Thymus (tissue), 11 donors: Measurements from ENCODE around the gene FGD1. TPM values are rescaled to one million over a fixed set of nuclear protein-coding genes. Genes with fewer than 3 reads are reported as not detected.
A peak's percentile ranks its signal among the peaks of the same experiment; 100 is the strongest.
"Not testable (repeated sequence)": the region's sequence is repeated elsewhere in the genome, so short reads cannot be mapped to it uniquely, and the experiment has no call there.

Experiments used
- DNase-seq, 9 donors: peaks; one replicate each; pipeline ENCODE4 v3.0.0-alpha.2; 2013; ENCODE audit warnings: low spot score in 9 of 9, low read depth in 6 of 9, missing footprints in 1 of 9
- H3K27ac ChIP-seq, 2 donors: one replicate each; pipeline ENCODE4 v1.5.1; 2013; ENCODE audit warnings: control low read depth in 1 of 2, low read depth in 1 of 2, low read length in 1 of 2, mild to moderate bottlenecking in 1 of 2, moderate library complexity in 1 of 2
- H3K27me3 ChIP-seq, 2 donors: one replicate each; pipeline ENCODE4 v1.5.1; 2013; ENCODE audit warnings: low read length in 1 of 2; ENCODE audit not compliant: control insufficient read depth in 2 of 2, insufficient read depth in 1 of 2
- H3K36me3 ChIP-seq, 2 donors: one replicate each; pipeline ENCODE4 v1.5.1; 2013; ENCODE audit warnings: low read length in 1 of 2, mild to moderate bottlenecking in 1 of 2, moderate library complexity in 1 of 2; ENCODE audit not compliant: control insufficient read depth in 2 of 2, insufficient read depth in 2 of 2
- H3K4me1 ChIP-seq, 2 donors: one replicate each; pipeline ENCODE4 v1.5.1; 2013; ENCODE audit warnings: low read length in 2 of 2; ENCODE audit not compliant: control insufficient read depth in 2 of 2, insufficient read depth in 2 of 2
- H3K4me3 ChIP-seq, 2 donors: one replicate each; pipeline ENCODE4 v1.5.1; 2013; ENCODE audit warnings: low read length in 2 of 2, control low read depth in 1 of 2, mild to moderate bottlenecking in 1 of 2
- H3K9me3 ChIP-seq, 2 donors: one replicate each; pipeline ENCODE4 v1.5.1; 2013; ENCODE audit warnings: low read length in 1 of 2, mild to moderate bottlenecking in 1 of 2; ENCODE audit not compliant: control insufficient read depth in 2 of 2, insufficient read depth in 1 of 2
- WGBS: extraction: QIAGEN DNeasy Blood & Tissue Kit; methylation state at CpG from one replicate; pipeline ENCODE4 v1.1.7; 2013; 5-methylcytosine and 5-hydroxymethylcytosine counted together
- polyA plus RNA-seq: library from polyadenylated mRNA; stranded (reverse); fragments of 200-250 nt; gene quantifications from one replicate; pipeline ENCODE4 v1.2.3, GENCODE V29; 2013
- total RNA-seq: library from RNA; stranded (reverse); fragments of 120-200 nt; gene quantifications from one replicate; pipeline ENCODE4 v1.2.4, GENCODE V29; 2013
- donor health status: healthy.

FGD1 gene
- total and polyA plus RNA-seq, 2 donors: 0.57 to 0.98 TPM

GRCh38 chrX:54496936-54497335, 902 bp upstream of the FGD1 start:
- Histone ChIP-seq H3K36me3 (no peaks in the 10 kb centered on the region), H3K27ac (no peak overlapping the region), H3K9me3 (no peaks in the 10 kb centered on the region), H3K27me3 (peaks cover 2 to 37% of the 10 kb centered on the region in 2 donors), H3K4me1 (no peaks in the 10 kb centered on the region), H3K4me3 (no peak overlapping the region)
- no peak for DNase-seq
- over 99% methylated on average over 6 of the region's 6 CpGs for WGBS

DNA sequence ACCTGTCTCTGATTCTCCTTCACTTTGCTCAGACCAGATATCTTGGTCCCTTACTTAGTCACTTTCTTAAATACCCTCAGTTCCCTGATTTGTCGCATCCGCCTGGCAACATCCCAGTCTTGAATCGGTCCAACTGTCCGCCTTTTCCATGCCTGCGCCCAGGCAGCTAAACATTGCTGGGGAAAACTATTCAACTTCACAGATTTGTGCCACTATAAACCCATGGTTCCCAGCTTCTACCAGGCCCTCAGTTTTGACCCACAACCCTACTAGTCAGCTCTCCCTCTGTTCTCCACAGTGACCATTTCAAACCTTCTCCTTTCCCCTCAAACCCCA, 451 bp upstream of the FGD1 start:
- DNase-seq: no peak
- no peaks in the 10 kb centered on the region for H3K9me3 ChIP-seq
- no peak overlapping the region for H3K27ac ChIP-seq
- H3K36me3 ChIP-seq: no peaks in the 10 kb centered on the region
- H3K4me1 ChIP-seq: no peaks in the 10 kb centered on the region
- peaks cover 2 to 37% of the 10 kb centered on the region in 2 donors for H3K27me3 ChIP-seq
- no peak overlapping the region for H3K4me3 ChIP-seq
- WGBS: 89% methylated on average over 5 of the region's 5 CpGs

DNA sequence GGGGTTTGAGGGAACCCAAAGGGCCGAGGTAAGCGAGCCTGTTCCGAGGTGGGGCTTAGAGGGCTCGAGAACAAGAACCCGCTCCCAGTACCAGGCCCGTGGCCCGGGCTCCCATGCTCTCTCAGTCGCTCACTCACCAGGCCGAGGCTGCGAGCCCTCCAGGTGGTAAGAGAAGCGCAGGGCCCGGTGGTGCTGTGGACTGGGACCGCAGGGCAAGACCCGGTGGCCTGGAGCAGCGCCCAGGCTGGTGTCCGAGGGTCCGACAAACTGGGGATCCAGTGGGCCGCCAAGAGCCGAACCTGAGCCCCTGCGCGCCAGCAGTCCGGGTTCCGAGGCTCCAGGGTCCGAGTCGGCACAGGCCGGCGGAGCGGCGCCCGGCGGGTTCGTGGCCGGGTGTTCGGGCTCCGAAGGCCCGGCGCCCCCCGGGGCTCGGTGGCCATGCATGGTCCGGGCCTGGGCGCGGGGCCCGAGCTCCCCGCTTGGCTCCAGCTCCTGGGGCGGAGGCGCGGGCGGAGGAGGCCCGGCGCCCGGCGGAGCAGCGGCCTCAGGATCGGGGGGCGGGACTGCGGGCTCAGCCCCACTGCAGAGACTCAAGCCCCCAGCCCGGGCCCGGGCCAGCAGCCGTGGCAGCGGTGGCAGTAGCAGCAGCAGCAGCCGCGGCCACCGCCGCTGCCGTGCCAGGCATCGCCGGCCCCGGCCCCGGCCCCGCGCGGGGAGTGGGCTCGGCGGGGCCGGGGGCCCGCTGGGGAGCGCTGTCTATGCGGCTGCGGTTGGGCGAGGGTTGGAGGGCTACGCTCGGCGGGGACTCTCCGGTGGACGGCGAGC, 833 bp downstream of the FGD1 start:
- no peaks in the 10 kb centered on the region for H3K36me3 ChIP-seq
- no peak for DNase-seq
- no peak overlapping the region for H3K27ac ChIP-seq
- 5% methylated on average over 86 of the region's 86 CpGs for WGBS
- no peaks in the 10 kb centered on the region for H3K9me3 ChIP-seq
- H3K4me3 ChIP-seq: peak overlapping the region; percentile 42 to 53
- H3K4me1 ChIP-seq: no peaks in the 10 kb centered on the region
- H3K27me3 ChIP-seq: peaks cover 2 to 37% of the 10 kb centered on the region in 2 donors

DNA sequence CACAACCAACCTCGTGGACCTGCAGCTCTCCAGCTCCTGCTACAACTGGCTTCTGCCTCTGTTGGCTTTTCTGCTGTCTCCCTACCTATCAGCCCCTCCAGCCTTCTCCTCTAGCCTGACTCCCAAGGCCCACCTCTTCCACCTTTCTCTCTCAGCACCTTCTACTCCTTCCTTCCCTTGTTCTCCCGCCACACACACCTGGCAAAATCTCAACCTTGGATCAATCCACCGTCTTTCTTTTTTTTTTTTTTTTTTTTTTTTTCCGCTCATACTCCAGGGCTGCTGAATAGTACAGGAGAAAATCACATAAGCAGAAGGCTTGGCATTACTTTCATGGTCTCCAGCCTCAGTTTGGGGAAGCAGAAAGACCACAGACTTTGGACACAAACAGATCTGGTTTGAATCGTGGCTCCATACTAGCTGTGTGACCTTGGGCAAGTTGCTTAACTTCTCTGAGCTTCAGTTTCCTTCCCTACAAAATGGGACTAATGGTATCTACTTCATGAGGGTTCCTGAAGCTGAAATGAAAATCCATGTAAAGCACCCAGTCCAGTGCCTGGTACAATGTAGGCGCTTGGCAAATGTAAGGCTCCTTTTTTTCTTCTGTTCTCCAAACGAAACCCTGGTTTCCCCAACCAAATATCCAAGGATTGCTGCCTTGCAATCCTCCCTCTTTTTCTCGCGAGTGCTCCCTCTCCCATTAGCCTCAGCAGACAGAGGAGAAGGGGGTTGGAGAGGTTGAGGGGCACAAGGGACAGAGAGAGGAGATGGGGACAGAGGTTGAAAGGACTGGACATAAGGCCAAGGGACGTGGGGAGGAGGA, 1.7 kb downstream of the FGD1 start:
- Histone ChIP-seq H3K4me1 (no peaks in the 10 kb centered on the region), H3K4me3 (no peak overlapping the region), H3K9me3 (no peaks in the 10 kb centered on the region), H3K27ac (no peak overlapping the region), H3K27me3 (peaks cover 2 to 37% of the 10 kb centered on the region in 2 donors), H3K36me3 (no peaks in the 10 kb centered on the region)
- WGBS: 85% methylated on average over 10 of the region's 10 CpGs
- no peak for DNase-seq

DNA sequence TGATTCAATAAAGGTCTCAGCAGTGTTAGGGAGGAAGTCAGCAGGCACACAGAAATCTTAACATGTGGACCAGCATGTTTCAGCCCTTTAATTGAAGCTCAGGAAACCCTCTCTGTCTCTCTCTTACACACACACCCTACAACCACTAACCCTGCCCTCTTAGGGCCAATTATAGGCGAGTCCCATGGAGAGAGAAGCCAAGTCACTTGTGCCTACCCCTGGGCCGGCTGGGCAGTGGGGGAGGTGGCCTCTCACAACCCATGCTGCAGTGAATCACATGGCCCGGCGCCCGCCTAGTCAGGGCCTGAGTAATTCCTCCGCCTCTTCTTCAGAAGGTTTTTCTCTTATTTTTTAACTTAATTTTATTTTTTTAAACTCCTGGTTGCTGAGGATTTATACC, 3.7 kb downstream of the FGD1 start:
- H3K36me3 ChIP-seq: no peaks in the 10 kb centered on the region
- DNase-seq: no peak
- peaks cover 0 to 37% of the 10 kb centered on the region in 2 donors for H3K27me3 ChIP-seq
- H3K4me1 ChIP-seq: no peaks in the 10 kb centered on the region
- H3K9me3 ChIP-seq: no peaks in the 10 kb centered on the region
- H3K4me3 ChIP-seq: no peak overlapping the region
- WGBS: 93% methylated on average over 6 of the region's 6 CpGs
- no peak overlapping the region for H3K27ac ChIP-seq

DNA sequence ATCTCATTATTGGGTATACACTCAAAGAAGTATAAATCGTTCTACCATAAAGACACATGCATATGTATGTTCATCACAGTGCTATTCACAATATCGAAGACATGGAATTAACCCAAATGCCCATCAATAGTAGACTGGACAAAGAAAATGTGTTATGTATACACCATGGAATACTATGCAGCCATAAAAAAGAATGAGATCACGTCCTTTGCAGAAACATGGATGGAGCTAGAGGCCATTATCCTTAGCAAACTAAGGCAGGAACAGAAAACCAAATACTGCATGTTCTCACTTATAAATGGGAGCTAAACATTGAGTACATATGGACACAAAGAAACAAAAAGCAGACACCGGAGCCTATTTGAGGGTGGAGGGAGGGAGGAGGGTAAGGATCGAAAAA, 6.2 kb downstream of the FGD1 start:
- not testable (repeated sequence) for H3K4me1 ChIP-seq, H3K27ac ChIP-seq, H3K9me3 ChIP-seq, H3K4me3 ChIP-seq, DNase-seq, H3K36me3 ChIP-seq
- 97% methylated on average over 5 of the region's 5 CpGs for WGBS
- peaks cover 0 to 16% of the 10 kb centered on the region in 2 donors for H3K27me3 ChIP-seq

DNA sequence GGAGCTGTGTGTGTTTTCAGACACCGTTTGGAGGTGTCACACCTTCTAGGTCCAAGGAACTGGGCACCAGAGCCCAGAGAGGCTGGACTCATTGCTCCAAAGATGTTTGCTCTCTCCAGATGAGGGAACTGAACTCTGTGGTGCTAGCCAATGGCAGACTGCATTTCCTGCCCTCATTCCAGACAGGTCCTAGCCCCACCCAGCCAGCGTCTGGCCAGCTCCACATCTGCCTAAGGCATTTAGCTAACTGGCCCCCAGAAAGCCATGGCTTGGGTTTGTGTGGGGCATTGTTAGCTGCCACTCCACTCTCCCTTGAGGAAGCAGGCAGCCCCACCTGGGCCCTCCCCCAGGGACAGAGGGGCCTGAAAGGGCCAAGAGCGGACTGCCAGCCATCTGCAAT, 11.4 kb downstream of the FGD1 start:
- Histone ChIP-seq H3K27ac (no peak overlapping the region), H3K9me3 (no peaks in the 10 kb centered on the region), H3K4me3 (no peak overlapping the region), H3K4me1 (no peaks in the 10 kb centered on the region), H3K27me3 (no peaks in the 10 kb centered on the region), H3K36me3 (no peaks in the 10 kb centered on the region)
- 91% methylated on average over 3 of the region's 3 CpGs for WGBS
- DNase-seq: no peak

DNA sequence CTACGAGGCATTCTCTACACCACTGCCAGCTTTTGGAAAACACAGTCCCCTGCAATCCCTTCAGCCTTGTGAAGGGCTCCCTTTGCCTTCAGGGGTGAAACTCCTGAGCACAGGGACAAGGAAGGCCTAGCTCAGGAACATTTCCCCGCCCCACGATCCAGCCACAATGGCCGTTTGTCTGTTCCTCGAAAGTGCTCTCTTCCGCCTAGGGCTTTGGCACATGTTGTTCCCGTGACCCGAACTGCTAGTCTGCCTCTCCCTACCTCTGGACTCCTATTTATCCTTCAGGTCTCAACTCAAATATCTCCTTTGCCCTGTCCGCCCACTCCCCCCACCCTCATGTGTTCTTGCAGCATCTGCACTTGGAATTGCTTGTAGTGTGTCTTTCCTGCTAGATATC, 12.1 kb downstream of the FGD1 start:
- no peaks in the 10 kb centered on the region for H3K9me3 ChIP-seq
- no peaks in the 10 kb centered on the region for H3K36me3 ChIP-seq
- 97% methylated on average over 9 of the region's 9 CpGs for WGBS
- H3K27me3 ChIP-seq: no peaks in the 10 kb centered on the region
- H3K4me3 ChIP-seq: no peak overlapping the region
- no peaks in the 10 kb centered on the region for H3K4me1 ChIP-seq
- no peak overlapping the region for H3K27ac ChIP-seq
- no peak for DNase-seq

DNA sequence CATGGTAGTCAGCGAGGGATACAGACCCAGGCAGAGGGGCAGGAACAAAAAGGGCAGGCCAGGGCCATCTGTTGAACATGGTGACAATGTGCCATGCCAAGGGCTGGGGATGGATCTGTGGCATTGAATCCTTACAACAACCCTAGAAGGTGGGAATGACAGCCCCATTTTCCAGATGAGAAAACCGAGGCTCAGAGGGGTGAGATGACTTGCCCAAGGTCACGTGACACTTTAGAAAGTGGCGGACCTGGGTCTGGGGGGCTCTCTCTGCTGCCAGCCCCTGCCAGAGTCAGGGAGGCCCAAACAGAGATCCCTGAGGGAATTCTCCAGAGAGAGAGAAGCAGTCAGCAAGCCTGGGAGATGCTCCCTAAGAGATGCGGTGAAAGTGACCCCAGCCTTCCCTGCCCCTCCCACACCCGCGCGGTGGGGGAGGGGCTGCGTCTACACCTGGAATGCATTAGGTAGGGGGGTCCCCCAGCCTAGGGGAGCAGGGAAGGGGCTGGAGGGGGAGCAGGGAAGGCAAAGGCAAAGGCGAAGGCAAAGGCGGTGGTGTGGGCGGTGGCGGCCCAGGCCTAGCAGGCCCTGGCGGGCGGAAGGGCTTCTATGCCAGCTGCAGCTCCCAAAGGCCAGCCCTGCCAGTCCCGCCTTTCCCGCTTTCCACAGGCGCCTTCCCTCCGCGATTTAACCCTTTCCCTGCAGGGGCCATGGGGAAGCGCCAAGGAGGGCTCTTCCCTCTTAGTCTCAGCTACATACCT, 13.0 kb downstream of the FGD1 start:
- Histone ChIP-seq H3K36me3 (no peaks in the 10 kb centered on the region), H3K27ac (no peak overlapping the region), H3K9me3 (no peaks in the 10 kb centered on the region), H3K4me3 (no peak overlapping the region), H3K4me1 (no peaks in the 10 kb centered on the region), H3K27me3 (no peaks in the 10 kb centered on the region)
- no peak for DNase-seq
- 87% methylated on average over 21 of the region's 21 CpGs for WGBS
